Right hindlimb (tissue), 1 donor: Measurements from ENCODE around the gene ABL2.

ENCODE experiments used
- DNase-seq: peaks from one replicate; pipeline ENCODE4 v3.0.0-alpha.2; 2018

The ABL2 gene

DNA sequence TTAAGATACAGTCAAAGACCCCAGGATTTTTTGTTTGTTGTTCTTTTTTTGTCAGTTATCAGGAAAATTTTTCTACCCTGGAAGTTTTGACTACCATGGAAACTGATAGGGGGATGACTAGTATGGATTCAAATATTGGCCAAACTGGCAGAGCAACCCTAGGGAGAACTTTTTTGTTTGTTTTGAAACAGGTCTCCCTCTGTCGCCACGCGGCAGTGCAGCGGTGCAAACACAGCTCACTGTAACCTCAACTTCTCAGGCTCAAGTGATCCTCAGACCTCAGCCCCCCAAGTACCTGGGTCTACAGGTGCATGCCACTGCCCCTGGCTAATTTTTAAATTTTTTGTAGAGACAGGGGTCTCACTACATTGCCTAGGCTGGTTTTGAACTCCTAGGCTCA lies 101.0 kb downstream of the ABL2 start:
- DNase-seq, result no peak

DNA sequence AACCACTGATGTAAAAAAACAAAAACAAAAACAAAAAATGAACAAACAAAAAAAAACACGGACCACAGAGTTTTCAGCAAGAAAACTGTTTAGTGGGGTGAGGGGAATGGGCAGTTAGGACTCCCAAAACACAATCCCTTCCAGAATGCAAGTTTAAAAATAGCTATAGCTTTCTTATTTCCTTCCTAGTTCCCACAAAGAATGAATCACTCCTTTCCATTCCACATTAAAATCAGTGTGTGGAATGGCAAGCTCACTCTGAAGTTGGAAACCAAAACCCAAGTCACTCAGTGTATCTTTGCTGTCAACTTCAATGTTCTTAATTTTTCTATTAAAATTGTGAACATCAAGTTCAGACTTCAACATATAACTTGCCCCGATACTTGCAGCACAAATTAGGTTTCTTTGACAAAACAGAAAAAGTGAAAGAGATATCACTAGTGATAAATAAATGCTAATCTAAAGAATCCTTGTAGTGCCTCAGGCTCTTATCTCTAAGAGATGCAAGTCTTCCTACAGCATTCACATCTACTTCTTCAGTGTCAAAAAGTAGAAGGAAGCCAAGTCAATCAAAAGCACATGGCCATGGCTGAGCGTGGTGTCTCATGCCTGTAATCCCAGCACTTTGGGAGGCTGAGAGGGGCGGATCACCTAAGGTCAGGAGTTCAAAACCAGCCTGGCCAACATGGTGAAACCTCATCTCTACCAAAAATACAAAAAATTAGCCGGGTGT lies 102.1 kb downstream of the ABL2 start:
- no peak for DNase-seq

GRCh38 chr1:179126338-179127060 lies 103.0 kb downstream of the ABL2 start:
- no peak for DNase-seq

DNA sequence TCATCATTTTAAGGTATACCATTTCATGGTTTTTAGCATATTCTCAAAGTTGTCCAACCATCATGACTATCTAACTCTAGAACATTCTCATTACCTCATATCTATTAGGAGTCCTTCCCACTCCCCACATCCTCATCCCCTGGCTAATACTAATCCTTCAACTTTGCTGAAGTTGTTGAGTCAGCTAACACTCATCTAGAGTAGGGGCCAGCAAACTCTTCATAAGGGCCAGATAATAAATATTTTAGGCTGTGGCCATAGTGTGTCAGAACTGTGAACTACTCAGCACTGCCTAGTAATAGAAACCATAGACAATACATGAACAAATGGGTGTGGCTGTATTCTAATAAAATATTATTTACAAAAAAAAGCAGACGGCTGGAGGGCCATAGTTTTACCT lies 104.6 kb downstream of the ABL2 start:
- DNase-seq, result no peak

DNA sequence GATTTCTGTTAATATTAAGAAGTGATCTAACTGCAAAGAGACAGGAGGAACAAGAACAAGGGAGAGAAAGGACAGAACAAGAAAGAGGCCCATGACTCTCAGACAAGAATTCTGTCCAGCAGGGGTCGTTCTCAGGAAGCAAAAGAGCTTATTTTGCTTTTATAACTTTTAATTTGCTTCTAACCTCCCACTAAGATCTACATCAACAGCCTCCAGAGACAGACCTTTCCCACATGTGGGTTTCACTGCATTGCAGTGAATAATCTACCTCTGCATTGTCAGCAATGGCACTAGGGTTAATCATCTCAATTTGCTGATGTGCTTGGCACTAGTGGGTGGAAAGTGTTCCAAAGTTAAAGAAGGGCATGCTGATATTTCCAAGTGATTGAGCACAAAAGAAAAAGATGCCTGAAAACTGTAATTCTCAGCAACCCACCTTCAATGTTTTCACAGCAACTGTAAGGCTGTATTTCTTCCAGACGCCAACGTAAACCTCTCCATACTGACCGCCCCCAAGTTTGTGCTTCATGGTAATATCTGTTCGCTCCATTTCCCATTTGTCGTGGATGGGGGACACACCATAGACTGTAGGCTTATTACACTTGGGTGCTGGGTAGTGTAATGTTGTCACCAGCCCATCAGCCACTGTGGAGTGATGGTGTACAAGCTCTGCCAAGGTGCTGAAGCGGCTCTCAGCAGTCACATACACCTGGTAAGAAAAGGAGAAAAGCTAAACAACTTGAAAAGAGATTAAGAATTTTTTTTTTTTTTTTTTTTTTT lies 108.1 kb downstream of the ABL2 start:
- peak; percentile 32 for DNase-seq

DNA sequence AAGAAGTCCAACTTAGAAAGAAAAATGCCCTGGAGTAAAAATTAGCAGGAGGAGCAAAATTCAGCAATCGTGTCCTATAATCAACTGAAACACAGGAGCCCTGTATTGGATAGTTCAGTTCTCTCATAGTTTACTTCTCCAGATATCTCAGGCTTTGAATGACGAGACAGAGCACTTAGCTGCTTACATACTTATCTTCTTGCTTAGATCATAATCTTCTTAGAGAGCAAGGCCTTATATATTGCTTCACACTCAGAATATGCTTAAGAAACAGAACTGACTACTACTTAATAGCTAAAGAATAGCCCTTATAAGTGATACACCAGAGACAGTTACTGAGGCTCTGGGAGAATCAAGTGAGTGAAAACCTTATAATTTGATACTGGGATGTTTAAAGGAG lies 108.7 kb downstream of the ABL2 start:
- no peak for DNase-seq

- DNase-seq, result no peak
These were observed 110.0 kb downstream of the ABL2 start for GRCh38 chr1:179119513-179119912.

DNA sequence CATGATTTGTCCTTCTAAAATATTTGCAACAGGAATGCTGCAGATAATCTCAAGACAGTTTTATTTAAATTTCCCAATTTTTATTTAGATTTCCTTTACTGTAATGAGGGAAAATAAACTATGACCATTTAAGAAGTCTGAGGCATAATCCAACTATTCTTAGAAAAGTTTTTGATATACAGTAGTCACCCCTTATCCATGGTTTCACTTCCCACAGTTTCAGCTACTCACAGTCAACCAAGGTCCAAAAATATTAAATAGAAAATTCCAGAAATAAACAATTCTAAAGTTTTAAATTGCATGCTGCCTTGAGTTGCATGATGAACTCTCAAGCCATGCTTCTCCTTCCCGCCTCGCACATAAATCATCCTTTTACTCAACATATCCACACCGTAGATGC lies 114.3 kb downstream of the ABL2 start:
- DNase-seq, result no peak

DNA sequence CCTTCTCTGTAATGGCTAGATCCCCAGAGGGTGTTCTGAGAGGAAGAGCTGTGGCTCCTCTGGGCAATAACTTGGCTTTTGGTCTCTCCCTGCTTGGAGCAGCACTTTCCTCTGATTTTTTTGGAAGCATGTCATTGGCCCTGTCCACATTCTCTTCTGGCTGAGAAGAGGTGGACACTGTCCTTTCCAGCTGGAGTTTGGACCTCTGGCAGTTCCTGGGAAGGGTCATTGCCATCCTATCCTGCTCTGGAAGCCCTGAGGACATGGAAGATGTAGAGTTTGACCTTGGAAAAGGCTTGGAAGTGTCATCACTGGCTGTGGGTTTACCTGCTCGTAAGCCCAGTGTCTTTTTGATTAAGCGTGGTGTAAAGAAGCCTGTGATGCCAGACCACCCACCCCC lies 120.8 kb downstream of the ABL2 start:
- DNase-seq, result no peak

DNA sequence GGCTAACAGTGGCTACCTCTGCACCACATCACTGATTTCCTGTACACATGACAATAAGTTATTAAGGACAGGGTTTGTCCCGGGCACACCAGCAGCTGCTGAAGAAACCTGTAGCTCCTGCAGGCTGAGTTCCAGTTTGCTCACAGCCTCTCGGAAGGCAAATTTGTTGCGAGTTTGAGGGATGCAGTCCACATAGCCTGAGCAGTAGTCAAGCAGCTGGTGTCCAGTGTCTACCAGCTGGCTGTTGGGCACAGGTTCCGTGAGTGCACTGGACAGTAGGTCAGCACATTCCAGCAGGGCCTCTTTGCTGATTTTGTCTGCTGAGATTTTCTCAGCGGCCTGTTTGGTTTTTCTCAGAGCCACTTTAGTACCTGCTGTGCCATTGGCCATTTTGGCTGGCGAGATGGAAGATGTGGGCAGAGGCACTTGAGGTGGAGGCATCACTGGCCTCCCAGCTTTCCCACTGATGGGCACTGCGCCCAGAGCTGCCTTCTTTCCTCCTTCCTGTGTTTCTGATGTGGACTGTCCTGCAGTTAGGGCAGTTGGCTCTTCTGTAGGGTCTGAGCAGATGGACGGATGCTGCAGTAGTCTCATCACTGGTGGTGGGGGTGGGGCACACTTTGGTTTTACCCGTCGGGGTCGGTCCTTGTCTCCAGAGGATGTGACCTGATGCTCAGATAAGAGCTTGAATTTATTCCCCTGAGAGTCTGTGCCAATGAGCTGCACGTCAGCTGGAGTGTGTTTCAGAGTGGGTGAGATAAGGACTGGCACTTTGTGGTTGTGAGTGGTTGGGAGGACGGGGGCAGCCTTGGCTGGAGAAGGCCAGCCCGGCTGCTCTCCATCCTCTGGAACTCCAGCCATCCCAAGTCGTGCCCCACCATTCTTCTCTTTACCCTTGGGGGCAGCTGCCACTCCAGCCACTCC lies 121.5 kb downstream of the ABL2 start:
- no peak for DNase-seq

DNA sequence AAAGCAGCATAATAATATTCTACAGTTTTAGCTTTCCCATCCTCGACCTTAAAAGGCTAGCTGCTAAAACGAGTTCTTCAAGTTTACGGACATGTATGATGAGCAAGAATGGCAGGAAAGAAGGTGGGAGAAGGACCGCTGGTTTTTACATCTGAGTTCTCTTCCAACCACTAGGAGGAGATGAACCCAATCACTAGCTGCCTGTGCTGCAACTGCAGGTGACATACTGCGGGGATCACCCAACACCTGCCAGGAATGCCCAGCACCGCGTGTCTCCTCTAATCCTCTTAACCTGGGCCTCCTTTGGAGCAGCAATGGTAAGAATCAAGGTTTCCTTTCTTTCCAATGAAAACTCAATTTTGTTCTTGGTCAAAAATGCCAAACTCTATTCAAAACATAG lies 124.1 kb downstream of the ABL2 start:
- no peak for DNase-seq

- no peak for DNase-seq
These were observed 124.7 kb downstream of the ABL2 start for GRCh38 chr1:179104611-179105250.

DNA sequence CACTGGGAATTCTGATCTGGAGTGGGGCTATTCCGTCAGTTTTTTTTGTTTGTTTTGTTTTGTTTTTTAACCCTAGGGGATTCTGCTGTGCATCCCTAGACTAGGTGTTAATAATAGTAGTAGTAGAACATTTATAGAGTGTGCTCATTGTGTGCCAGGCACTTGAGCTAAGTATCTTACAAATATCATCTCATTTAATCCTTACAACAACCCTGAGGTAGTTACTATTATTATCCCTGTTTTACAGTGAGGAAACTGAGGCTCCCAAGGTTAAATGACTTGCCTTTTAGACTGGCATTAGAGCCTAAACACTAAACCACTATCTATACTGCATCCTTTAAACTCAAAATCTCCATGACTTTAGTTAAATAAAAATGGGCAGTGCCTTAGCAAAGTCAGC lies 125.5 kb downstream of the ABL2 start:
- no peak for DNase-seq

- DNase-seq, result no peak
These were observed 127.9 kb downstream of the ABL2 start for GRCh38 chr1:179101566-179101965.

- no peak for DNase-seq
These were observed 129.6 kb downstream of the ABL2 start for GRCh38 chr1:179099891-179100290.

DNA sequence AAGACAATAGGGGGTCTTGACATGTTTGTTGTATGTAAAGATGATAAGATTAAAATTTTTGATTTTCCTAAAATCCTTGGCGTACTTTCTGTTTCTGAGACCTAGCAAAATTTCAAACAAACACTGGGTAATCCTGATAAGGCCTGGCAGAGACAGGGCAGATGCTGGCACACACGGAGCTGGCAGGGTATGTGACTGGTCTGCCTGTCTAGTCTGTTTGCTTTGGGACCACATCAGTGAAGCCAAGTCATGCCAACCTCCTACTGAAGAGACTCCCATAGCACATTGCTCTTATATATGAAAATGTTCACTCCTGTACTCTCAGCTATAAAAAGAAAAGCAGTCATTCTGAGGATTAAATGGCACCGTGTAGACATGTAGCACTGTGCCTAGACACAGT lies 133.6 kb downstream of the ABL2 start:
- no peak for DNase-seq

- no peak for DNase-seq
These were observed 134.1 kb downstream of the ABL2 start for GRCh38 chr1:179095377-179095776.

GRCh38 chr1:179094818-179095217 lies 134.7 kb downstream of the ABL2 start:
- no peak for DNase-seq

GRCh38 chr1:179092896-179093461 lies 136.5 kb downstream of the ABL2 start:
- DNase-seq, result no peak

- DNase-seq, result no peak
These were observed 137.7 kb downstream of the ABL2 start for GRCh38 chr1:179091691-179092165.

GRCh38 chr1:179090923-179091322 lies 138.6 kb downstream of the ABL2 start:
- DNase-seq, result no peak

DNA sequence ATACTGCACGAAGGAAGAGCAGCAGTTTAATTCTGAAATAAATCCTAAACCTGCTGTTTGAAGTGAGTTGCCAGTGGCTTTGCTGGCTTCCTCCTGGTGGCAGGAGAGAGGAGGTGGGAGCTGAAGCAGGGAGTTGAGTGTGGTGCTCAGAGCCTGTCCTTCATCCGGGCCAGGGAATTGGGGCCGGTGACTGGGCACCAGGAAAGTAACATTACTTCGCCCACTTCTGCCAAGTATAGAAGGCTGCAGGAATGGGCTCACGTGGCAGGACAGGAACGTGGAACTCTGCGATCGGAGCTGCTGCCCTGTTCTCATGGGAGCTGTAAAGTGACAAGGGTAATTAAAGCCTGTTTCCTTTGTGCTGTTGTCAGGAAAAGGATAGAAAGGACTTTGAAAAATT lies 139.0 kb downstream of the ABL2 start:
- DNase-seq, result no peak
